Sigmoid colon (tissue), 7 donors: ENCODE results near the gene SYNCRIP. TPM values are rescaled to one million over a fixed set of nuclear protein-coding genes. Genes with fewer than 3 reads are reported as not detected.

ENCODE experiments used
- DNase-seq: peaks from one replicate; pipeline ENCODE4 v3.0.0-alpha.2; 2019
- H3K27ac ChIP-seq, 4 donors: fragments of 200-600 bp; sonication (generic); one replicate each; pipeline ENCODE4 v1.5.1; 2016 to 2019; ENCODE audit warnings: mild to moderate bottlenecking in 1 of 4
- H3K27me3 ChIP-seq, 3 donors: fragments of 200-600 bp; sonication (generic); one replicate each; pipeline ENCODE4 v1.5.1; 2019; ENCODE audit warnings: mild to moderate bottlenecking in 1 of 3
- H3K36me3 ChIP-seq, 4 donors: fragments of 200-600 bp; sonication (generic); one replicate each; pipeline ENCODE4 v1.5.1; 2016 to 2019
- H3K4me1 ChIP-seq, 4 donors: fragments of 200-600 bp; sonication (generic); one replicate each; pipeline ENCODE4 v1.5.1; 2017 to 2019
- H3K4me3 ChIP-seq, 4 donors: fragments of 200-600 bp; sonication (generic); one replicate each; pipeline ENCODE4 v1.5.1; 2017 to 2019; ENCODE audit warnings: mild to moderate bottlenecking in 2 of 4, moderate library complexity in 1 of 4
- H3K9me3 ChIP-seq, 4 donors: fragments of 200-600 bp in 3 of 4; sonication (generic) in 3 of 4; one replicate each; pipeline versions ENCODE4 v1.5.1 to v1.6.1; 2013 to 2019
- CTCF ChIP-seq, 4 experiments: fragments of 450-650 bp in 3 of 4; fragments of 200-600 bp in 1 of 4; IDR thresholded peaks; one replicate each; pipeline ENCODE4 v1.5.1; 2016 to 2019; ENCODE audit warnings: antibody characterized with exemption in 4 of 4, mild to moderate bottlenecking in 3 of 4, moderate library complexity in 2 of 4
- EP300 ChIP-seq, 4 donors: sonication (generic); formaldehyde crosslinking; IDR thresholded peaks; one replicate each; pipeline ENCODE4 v1.6.1; 2017; ENCODE audit warnings: antibody characterized with exemption in 4 of 4
- POLR2A ChIP-seq, 2 donors: fragments of 450-650 bp; IDR thresholded peaks; one replicate each; pipeline ENCODE4 v1.6.1; 2016; ENCODE audit warnings: antibody characterized with exemption in 2 of 2, mild to moderate bottlenecking in 2 of 2, moderate library complexity in 2 of 2
- POLR2AphosphoS5 ChIP-seq, 4 donors: sonication (generic); formaldehyde crosslinking; IDR thresholded peaks; one replicate each; pipeline ENCODE4 v1.6.1; 2017; ENCODE audit warnings: antibody characterized with exemption in 4 of 4
- WGBS, 2 donors: extraction: QIAGEN DNeasy Blood & Tissue Kit; methylation state at CpG; one replicate each; pipeline ENCODE4 v1.1.7; 2013; 5-methylcytosine and 5-hydroxymethylcytosine counted together
- intact Hi-C: fragments of 100-400 bp; cut with DNase I; formaldehyde crosslinking; loops from one replicate; pipeline ENCODE4 v1.15.1; 2023
- polyA plus RNA-seq, 3 donors: library from polyadenylated mRNA; stranded (reverse); fragments of 200-250 nt; gene quantifications; one replicate each; pipeline ENCODE4 v1.2.3, GENCODE V29; 2013
- total RNA-seq, 4 donors: library from RNA; depleted of rRNA; stranded (reverse); fragments of >200 nt; gene quantifications; one replicate each; pipeline ENCODE4 v1.1.0, GENCODE V29; 2016
- donor health status: healthy with polysubstance abuse.
- donor health status: Bipolar disorder and iron deficiency.
- donor health status: healthy.

Gene SYNCRIP
- total and polyA plus RNA-seq, 7 donors: 23.1 to 84.3 (median 71.6) TPM

- DNase-seq: no peak
- H3K36me3 ChIP-seq: peaks cover 0 to 13% (median 0%) of the 10 kb centered on the region in 4 donors
- TF ChIP-seq CTCF (IDR thresholded peaks at IDR 0.05) (no peak), POLR2AphosphoS5 (IDR thresholded peaks at IDR 0.05) (no peak), EP300 (IDR thresholded peaks at IDR 0.05) (no peak), POLR2A (IDR thresholded peaks at IDR 0.05) (no peak)
- H3K27me3 ChIP-seq: no peaks in the 10 kb centered on the region
- H3K4me3 ChIP-seq: no peak overlapping the region
- intact Hi-C loops: no loop called here
- peaks cover 0 to 1% (median 0%) of the 10 kb centered on the region in 4 donors for H3K9me3 ChIP-seq
- H3K4me1 ChIP-seq: peaks cover 0 to 49% (median 24%) of the 10 kb centered on the region in 4 donors
- H3K27ac ChIP-seq: no peak overlapping the region
These were observed 29.4 kb upstream of the SYNCRIP start for GRCh38 chr6:85672050-85672449.

GRCh38 chr6:85670573-85670972 lies 27.9 kb upstream of the SYNCRIP start:
- WGBS, 2 donors: 65 to 71% methylated on average over 3 of the region's 3 CpGs
- intact Hi-C loops: no loop called here

GRCh38 chr6:85669735-85670194 lies 27.1 kb upstream of the SYNCRIP start:
- WGBS, 2 donors: 37 to 70% methylated on average over 4 of the region's 4 CpGs
- no peaks in the 10 kb centered on the region for H3K27me3 ChIP-seq
- DNase-seq: no peak
- TF ChIP-seq CTCF (IDR thresholded peaks at IDR 0.05) (no peak), POLR2A (IDR thresholded peaks at IDR 0.05) (no peak), POLR2AphosphoS5 (IDR thresholded peaks at IDR 0.05) (peak in 1 of 4 donors; percentile 15), EP300 (IDR thresholded peaks at IDR 0.05) (no peak)
- no peak overlapping the region for H3K4me3 ChIP-seq
- intact Hi-C loops: no loop called here
- peaks cover 0 to 36% (median 10%) of the 10 kb centered on the region in 4 donors for H3K4me1 ChIP-seq
- H3K27ac ChIP-seq: no peak overlapping the region
- peaks cover 0 to 20% (median 0%) of the 10 kb centered on the region in 4 donors for H3K36me3 ChIP-seq
- peaks cover 0 to 1% (median 0%) of the 10 kb centered on the region in 4 donors for H3K9me3 ChIP-seq

More at GRCh38 chr6:85670573-85670972, 27.9 kb upstream of the SYNCRIP start:
- Histone ChIP-seq H3K36me3 (peaks cover 0 to 16% (median 0%) of the 10 kb centered on the region in 4 donors), H3K4me3 (no peak overlapping the region), H3K27ac (no peak overlapping the region), H3K4me1 (peaks cover 0 to 44% (median 17%) of the 10 kb centered on the region in 4 donors), H3K9me3 (peaks cover 0 to 1% (median 0%) of the 10 kb centered on the region in 4 donors), H3K27me3 (no peaks in the 10 kb centered on the region)
- DNase-seq: no peak
- TF ChIP-seq CTCF (IDR thresholded peaks at IDR 0.05): no peak
- peak in 1 of 4 donors; percentile 31 for TF ChIP-seq POLR2AphosphoS5 (IDR thresholded peaks at IDR 0.05)

GRCh38 chr6:85662251-85662650 lies 19.6 kb upstream of the SYNCRIP start:
- H3K36me3 ChIP-seq: peaks cover 0 to 33% (median 3%) of the 10 kb centered on the region in 4 donors
- TF ChIP-seq POLR2A (IDR thresholded peaks at IDR 0.05) (no peak), POLR2AphosphoS5 (IDR thresholded peaks at IDR 0.05) (no peak), EP300 (IDR thresholded peaks at IDR 0.05) (no peak)
- no peak for DNase-seq

GRCh38 chr6:85660181-85660611 lies 17.5 kb upstream of the SYNCRIP start:
- no peaks in the 10 kb centered on the region for H3K9me3 ChIP-seq
- H3K36me3 ChIP-seq: peaks cover 0 to 26% (median 3%) of the 10 kb centered on the region in 4 donors
- H3K4me1 ChIP-seq: no peaks in the 10 kb centered on the region
- TF ChIP-seq POLR2A (IDR thresholded peaks at IDR 0.05) (no peak), POLR2AphosphoS5 (IDR thresholded peaks at IDR 0.05) (no peak), EP300 (IDR thresholded peaks at IDR 0.05) (no peak)
- H3K4me3 ChIP-seq: no peak overlapping the region
- H3K27me3 ChIP-seq: no peaks in the 10 kb centered on the region
- DNase-seq: no peak
- intact Hi-C loops: no loop called here
- WGBS, 2 donors: 89 to 91% methylated on average over 6 of the region's 6 CpGs
- H3K27ac ChIP-seq: no peak overlapping the region

More at GRCh38 chr6:85662251-85662650, 19.6 kb upstream of the SYNCRIP start:
- H3K4me3 ChIP-seq: no peak overlapping the region
- intact Hi-C loops: no loop called here
- no peak overlapping the region for H3K27ac ChIP-seq
- H3K9me3 ChIP-seq: no peaks in the 10 kb centered on the region
- no peaks in the 10 kb centered on the region for H3K27me3 ChIP-seq
- no peaks in the 10 kb centered on the region for H3K4me1 ChIP-seq

- H3K27ac ChIP-seq: no peak overlapping the region
- H3K4me3 ChIP-seq: no peak overlapping the region
- WGBS, 2 donors: 88 to 96% methylated on average over 1 of the region's 1 CpG
- TF ChIP-seq EP300 (IDR thresholded peaks at IDR 0.05) (no peak), POLR2A (IDR thresholded peaks at IDR 0.05) (no peak), CTCF (IDR thresholded peaks at IDR 0.05) (no peak), POLR2AphosphoS5 (IDR thresholded peaks at IDR 0.05) (no peak)
- no peaks in the 10 kb centered on the region for H3K9me3 ChIP-seq
- H3K4me1 ChIP-seq: no peaks in the 10 kb centered on the region
- H3K27me3 ChIP-seq: no peaks in the 10 kb centered on the region
- no peaks in the 10 kb centered on the region for H3K36me3 ChIP-seq
- intact Hi-C loops: no loop called here
- DNase-seq: no peak
These were observed 7.9 kb upstream of the SYNCRIP start for GRCh38 chr6:85650606-85651005.
